K562 (cell line): ENCODE measurements around the gene HELZ. TPM values are rescaled to one million over a fixed set of nuclear protein-coding genes. Genes with fewer than 3 reads are reported as not detected.

Experiments used
- MEF2D ChIP-seq: conservative IDR thresholded peaks from 2 replicates; pipeline ENCODE4 v1.6.1; 2016; ENCODE audit warnings: low read depth, missing genetic modification characterization, missing compliant biosample characterization
- ZBTB40 ChIP-seq, 2 experiments: fragments of 450-650 bp in 1 of 2; sonication (generic) in 1 of 2; formaldehyde crosslinking in 1 of 2; IDR thresholded peaks; 2 replicates each; pipeline versions ENCODE4 v1.7.1 to v1.9.0; 2016 to 2022; ENCODE audit warnings: inconsistent platforms in 1 of 2, mild to moderate bottlenecking in 1 of 2, missing genetic modification reagents in 1 of 2
- polyA plus RNA-seq, 8 experiments: library from polyadenylated mRNA; depleted of rRNA in 4 of 8; stranded (reverse) in 5 of 8; unstranded in 3 of 8; fragments of >200 nt; fragmentation: Nextera tagmentation in 2 of 8; fragmentation: Illumina TruSeq in 1 of 8; extraction: Ambion mirVana in 2 of 8; extraction: Trizol in 1 of 8; gene quantifications; 2 replicates each; pipeline versions ENCODE4 v1.2.1 to v1.2.3, GENCODE V29; 2011 to 2014; ENCODE audit warnings: inconsistent platforms in 1 of 8, missing spikeins in 1 of 8
- total RNA-seq, 7 experiments: library from RNA; depleted of rRNA in 6 of 7; stranded (reverse); fragments of >200 nt in 6 of 7; fragmentation: Illumina TruSeq in 2 of 7; extraction: Trizol in 2 of 7; gene quantifications; 2 replicates each; pipeline versions ENCODE4 v1.2.1 to v1.2.3, GENCODE V29; 2011 to 2021; ENCODE audit warnings: low replicate concordance in 1 of 7

The HELZ gene
- total and polyA plus RNA-seq, 9 of the 15 experiments (the other 6 are each of a cell fraction or from before 2014, with no cell fraction given): 5.2 to 39.8 (median 17.3) TPM

- TF ChIP-seq MEF2D (tag) (no peak), ZBTB40 (IDR thresholded peaks at IDR 0.05) (no peak), ZBTB40 (CRISPR knock-in tag; IDR thresholded peaks at IDR 0.05) (no peak)
These were observed 190.0 kb downstream of the HELZ start (continued) for GRCh38 chr17:67055041-67055443.
